Body of pancreas (tissue), 4 donors: ENCODE data around the gene ADCY1. TPM values are rescaled to one million over a fixed set of nuclear protein-coding genes. Genes with fewer than 3 reads are reported as not detected.
A peak's percentile ranks its signal among the peaks of the same experiment; 100 is the strongest.

Source experiments
- ATAC-seq: fragments of 150-250 bp; one replicate; pipeline ENCODE4 v1.9.1; 2016
- DNase-seq, 4 donors: peaks; one replicate each; pipeline ENCODE4 v3.0.0-alpha.2; 2019
- H3K27ac ChIP-seq, 4 donors: fragments of 200-600 bp; sonication (generic); 1 replicate in 3 of 4; 2 replicates in 1 of 4; pipeline versions ENCODE4 v1.5.1 to v1.6.1; 2016 to 2019; ENCODE audit warnings: mild to moderate bottlenecking in 1 of 4, mixed read lengths in 1 of 4, moderate library complexity in 1 of 4
- H3K27me3 ChIP-seq, 2 donors: fragments of 200-600 bp; sonication (generic); one replicate each; pipeline ENCODE4 v1.6.0; 2016; ENCODE audit warnings: mild to moderate bottlenecking in 1 of 2
- H3K36me3 ChIP-seq, 2 donors: fragments of 200-600 bp; sonication (generic); replicated peaks in 1 of 2; 2 replicates each; pipeline ENCODE4 v1.5.1; 2016; ENCODE audit warnings: low read depth in 2 of 2; ENCODE audit not compliant: insufficient read depth in 1 of 2
- H3K4me1 ChIP-seq: fragments of 200-600 bp; sonication (generic); one replicate; pipeline ENCODE4 v1.6.0; 2016
- H3K4me3 ChIP-seq, 2 donors: fragments of 200-600 bp; sonication (generic); 1 replicate in 1 of 2; 2 replicates in 1 of 2; pipeline ENCODE4 v1.5.1; 2016 to 2019
- H3K9me3 ChIP-seq, 3 donors: fragments of 200-600 bp; sonication (generic); 1 replicate in 2 of 3; 2 replicates in 1 of 3; pipeline ENCODE4 v1.5.1; 2016
- CTCF ChIP-seq, 7 experiments: fragments of 450-650 bp in 4 of 7; fragments of 200-600 bp in 3 of 7; sonication (generic) in 3 of 7; IDR thresholded peaks; one replicate each; pipeline ENCODE4 v1.5.1; 2016 to 2019; ENCODE audit warnings: antibody characterized with exemption in 7 of 7
- POLR2A ChIP-seq, 3 donors: fragments of 450-650 bp; IDR thresholded peaks; one replicate each; pipeline ENCODE4 v1.6.1; 2016; ENCODE audit warnings: antibody characterized with exemption in 3 of 3, mild to moderate bottlenecking in 2 of 3
- WGBS, 2 donors: methylation state at CpG; one replicate each; pipeline ENCODE4 v1.1.5; 2017; 5-methylcytosine and 5-hydroxymethylcytosine counted together
- intact Hi-C: fragments of 100-400 bp; cut with DNase I; formaldehyde crosslinking; loops from one replicate; pipeline ENCODE4 v1.15.1; 2023
- total RNA-seq, 2 donors: library from RNA; depleted of rRNA; stranded (reverse); fragments of >200 nt; gene quantifications; one replicate each; pipeline ENCODE4 v1.1.0, GENCODE V29; 2016

ADCY1 gene
- total RNA-seq, 2 donors from 2014 or later: 6.2 to 7.6 TPM

- no peak for ATAC-seq
- no peak overlapping the region for H3K27ac ChIP-seq
- no peak overlapping the region for H3K4me3 ChIP-seq
- H3K4me1 ChIP-seq: no peaks in the 10 kb centered on the region
- peak in 1 of 4 donors; percentile 3 for DNase-seq
- intact Hi-C loops: no loop called here
- no peaks in the 10 kb centered on the region for H3K9me3 ChIP-seq
- no peaks in the 10 kb centered on the region for H3K36me3 ChIP-seq
- WGBS, 2 donors: 89 to 91% methylated on average over 9 to 16 of the region's 16 CpGs
- no peak for TF ChIP-seq POLR2A (IDR thresholded peaks at IDR 0.05)
- no peak for TF ChIP-seq CTCF (IDR thresholded peaks at IDR 0.05)
- no peaks in the 10 kb centered on the region for H3K27me3 ChIP-seq
Measured at GRCh38 chr7:45584261-45585210, 10.4 kb downstream of the ADCY1 start.

- Histone ChIP-seq H3K4me3 (no peak overlapping the region), H3K27me3 (no peaks in the 10 kb centered on the region), H3K27ac (no peak overlapping the region), H3K9me3 (no peaks in the 10 kb centered on the region), H3K4me1 (no peaks in the 10 kb centered on the region), H3K36me3 (no peaks in the 10 kb centered on the region)
- intact Hi-C loops: no loop called here
- DNase-seq (no peak), ATAC-seq (no peak)
- TF ChIP-seq CTCF (IDR thresholded peaks at IDR 0.05) (no peak), POLR2A (IDR thresholded peaks at IDR 0.05) (no peak)
- 82 to 92% methylated on average over 4 to 5 of the region's 5 CpGs for WGBS, 2 donors
Measured at GRCh38 chr7:45585628-45586027, 11.5 kb downstream of the ADCY1 start.

- Histone ChIP-seq H3K4me1 (no peaks in the 10 kb centered on the region), H3K4me3 (no peak overlapping the region), H3K36me3 (no peaks in the 10 kb centered on the region), H3K9me3 (no peaks in the 10 kb centered on the region), H3K27me3 (no peaks in the 10 kb centered on the region), H3K27ac (no peak overlapping the region)
- ATAC-seq: no peak
- peak in 1 of 4 donors; percentile 9 for DNase-seq
- intact Hi-C loops: no loop called here
- WGBS, 2 donors: 82 to 84% methylated on average over 12 of the region's 12 CpGs
- TF ChIP-seq CTCF (IDR thresholded peaks at IDR 0.05) (no peak), POLR2A (IDR thresholded peaks at IDR 0.05) (no peak)
Measured at GRCh38 chr7:45586542-45587520, 12.7 kb downstream of the ADCY1 start.

DNA sequence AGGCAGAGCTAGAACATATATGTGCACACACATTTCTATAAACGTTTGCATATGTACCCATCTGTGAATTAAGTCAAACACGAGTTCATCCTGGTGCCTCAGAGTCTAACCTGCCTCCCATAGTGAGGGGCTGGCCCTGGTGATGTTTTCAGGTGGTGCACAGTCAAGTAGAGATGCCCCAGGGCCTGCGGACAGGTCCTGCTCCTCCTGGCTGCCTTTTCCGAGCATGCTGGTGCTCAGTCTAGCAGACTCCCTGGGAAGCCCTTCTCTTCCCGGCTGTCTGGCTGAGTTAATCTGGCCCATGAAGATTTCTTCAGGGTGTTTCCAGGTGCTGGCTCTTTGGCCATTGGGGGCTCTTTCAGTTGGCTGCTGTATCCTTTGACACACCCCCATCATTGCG is 14.3 kb downstream of the ADCY1 start:
- no peaks in the 10 kb centered on the region for H3K9me3 ChIP-seq
- no peaks in the 10 kb centered on the region for H3K4me1 ChIP-seq
- ATAC-seq (no peak), DNase-seq (no peak)
- no peaks in the 10 kb centered on the region for H3K36me3 ChIP-seq
- intact Hi-C loops: no loop called here
- H3K27me3 ChIP-seq: no peaks in the 10 kb centered on the region
- TF ChIP-seq CTCF (IDR thresholded peaks at IDR 0.05) (no peak), POLR2A (IDR thresholded peaks at IDR 0.05) (no peak)
- no peak overlapping the region for H3K27ac ChIP-seq
- WGBS, 2 donors: 83 to 85% methylated on average over 6 of the region's 6 CpGs
- no peak overlapping the region for H3K4me3 ChIP-seq
